ENCODE measurements around the gene CPEB4. TPM values are rescaled to one million over a fixed set of nuclear protein-coding genes. Genes with fewer than 3 reads are reported as not detected.

CPEB4 gene
- total and polyA plus RNA-seq, 2 experiments from 2014 or later, result 5.9 to 10.2 TPM

- peaks cover 8% of the 10 kb centered on the region; the same call in 2 of the 3 replicates for H3K9me3 Mint-ChIP-seq
- no peak overlapping the region for H3K4me3 ChIP-seq
- no peaks in the 10 kb centered on the region for H3K79me2 ChIP-seq (replicated peaks; ENCODE audit: insufficient read depth)
- no peaks in the 10 kb centered on the region for H3K27me3 ChIP-seq (ENCODE audit: insufficient read depth)
- no peaks in the 10 kb centered on the region for H3K9me2 ChIP-seq (ENCODE audit: insufficient read depth)
- H3K4me1 ChIP-seq (ENCODE audit: insufficient read depth), result no peaks in the 10 kb centered on the region
- no peak for TF ChIP-seq ZNF331 (CRISPR knock-in tag; IDR thresholded peaks at IDR 0.05; ENCODE audit: low read depth)
- no peak for TF ChIP-seq JUNB (IDR thresholded peaks at IDR 0.05; ENCODE audit: unreplicated experiment)
- no peak for TF ChIP-seq POLR2AphosphoS5 (IDR thresholded peaks at IDR 0.05; ENCODE audit: low read depth)
- TF ChIP-seq ZNF462 (CRISPR knock-in tag; IDR thresholded peaks at IDR 0.05), result no peak
- no peak for TF ChIP-seq CREB1 (CRISPR knock-in tag; IDR thresholded peaks at IDR 0.05; ENCODE audit: low read depth)
- TF ChIP-seq ZNF114 (CRISPR knock-in tag; IDR thresholded peaks at IDR 0.05), result no peak
- TF ChIP-seq EZH2 (IDR thresholded peaks at IDR 0.05; ENCODE audit: low read depth, unreplicated experiment), result no peak
- no peaks in the 10 kb centered on the region for H3K27me3 Mint-ChIP-seq (ENCODE audit: insufficient read depth, low read depth, poor library complexity)
- ATAC-seq, result no peak
- no peak overlapping the region for H3K4me3 Mint-ChIP-seq
- H4K20me1 ChIP-seq (replicated peaks; ENCODE audit: insufficient read depth), result no peaks in the 10 kb centered on the region
- no peak overlapping the region for H3K27ac ChIP-seq (ENCODE audit: low read depth)
- H2AFZ ChIP-seq, result no peak overlapping the region
- H3K36me3 Mint-ChIP-seq (ENCODE audit: low read depth), result no peaks in the 10 kb centered on the region
- no peak for DNase-seq (ENCODE audit: low spot score)
- H3K4me2 ChIP-seq, result no peak overlapping the region
- no peaks in the 10 kb centered on the region for H3F3A ChIP-seq (replicated peaks; ENCODE audit: low read depth)
- H3K27ac Mint-ChIP-seq, result no peak overlapping the region
- no peaks in the 10 kb centered on the region for H3K4me1 Mint-ChIP-seq
- H3K36me3 ChIP-seq (ENCODE audit: insufficient read depth), result no peaks in the 10 kb centered on the region
Observed at GRCh38 chr5:174010365-174010764, 122.2 kb downstream of the CPEB4 start.

GRCh38 chr5:174011441-174011840 is 123.3 kb downstream of the CPEB4 start:
- no peak overlapping the region for H3K27ac Mint-ChIP-seq
- Histone ChIP-seq H3K4me1 (ENCODE audit: insufficient read depth) (no peaks in the 10 kb centered on the region), H2AFZ (no peak overlapping the region), H3K27me3 (ENCODE audit: insufficient read depth) (no peaks in the 10 kb centered on the region), H3K9me2 (ENCODE audit: insufficient read depth) (no peaks in the 10 kb centered on the region), H3K4me3 (no peak overlapping the region), H4K20me1 (replicated peaks; ENCODE audit: insufficient read depth) (no peaks in the 10 kb centered on the region), H3K27ac (ENCODE audit: low read depth) (no peak overlapping the region), H3F3A (replicated peaks; ENCODE audit: low read depth) (no peaks in the 10 kb centered on the region), H3K4me2 (no peak overlapping the region), H3K79me2 (replicated peaks; ENCODE audit: insufficient read depth) (no peaks in the 10 kb centered on the region), H3K36me3 (ENCODE audit: insufficient read depth) (no peaks in the 10 kb centered on the region)
- H3K4me1 Mint-ChIP-seq, result no peaks in the 10 kb centered on the region
- peaks cover 8% of the 10 kb centered on the region; the same call in 2 of the 3 replicates for H3K9me3 Mint-ChIP-seq
- H3K27me3 Mint-ChIP-seq (ENCODE audit: insufficient read depth, low read depth, poor library complexity), result no peaks in the 10 kb centered on the region
- no peak for TF ChIP-seq CTCF (conservative IDR thresholded peaks at IDR 0.05; ENCODE audit: low read depth in 2 of 2)
- no peak for TF ChIP-seq STAT1 (IDR thresholded peaks at IDR 0.05; ENCODE audit: unreplicated experiment)
- no peak for DNase-seq (ENCODE audit: low spot score)
- H3K4me3 Mint-ChIP-seq, result no peak overlapping the region
- no peak for ATAC-seq
- H3K36me3 Mint-ChIP-seq (ENCODE audit: low read depth), result no peaks in the 10 kb centered on the region
